Mucosa of stomach (tissue), 1 donor: ENCODE data around the gene GNRH2.
"Not testable (repeated sequence)": the region's sequence is repeated elsewhere in the genome, so short reads cannot be mapped to it uniquely, and the experiment has no call there.

Experiments
- H3K27me3 ChIP-seq: one replicate; pipeline ENCODE4 v1.7.0; 2013; ENCODE audit warnings: mild to moderate bottlenecking, low read length; ENCODE audit not compliant: control insufficient read depth, insufficient read depth
- H3K36me3 ChIP-seq: one replicate; pipeline ENCODE4 v1.7.0; 2013; ENCODE audit warnings: low read length; ENCODE audit not compliant: control insufficient read depth, insufficient read depth
- H3K4me1 ChIP-seq: one replicate; pipeline ENCODE4 v1.7.0; 2013; ENCODE audit warnings: mild to moderate bottlenecking, low read length; ENCODE audit not compliant: control insufficient read depth, insufficient read depth
- H3K4me3 ChIP-seq: one replicate; pipeline ENCODE4 v1.7.0; 2013; ENCODE audit warnings: low read length
- H3K9ac ChIP-seq: one replicate; pipeline ENCODE4 v1.7.0; 2013; ENCODE audit warnings: mild to moderate bottlenecking, low read length, moderate library complexity
- H3K9me3 ChIP-seq: one replicate; pipeline ENCODE4 v1.7.0; 2013; ENCODE audit warnings: mild to moderate bottlenecking, low read length, moderate library complexity; ENCODE audit not compliant: control insufficient read depth
- donor health status: Pancreatic carcinoma.

GNRH2 gene

GRCh38 chr20:3068986-3069900, 25.8 kb downstream of the GNRH2 start:
- Histone ChIP-seq H3K4me1 (peaks cover 12% of the 10 kb centered on the region), H3K4me3 (no peak overlapping the region), H3K9me3 (no peaks in the 10 kb centered on the region), H3K9ac (no peak overlapping the region), H3K36me3 (no peaks in the 10 kb centered on the region), H3K27me3 (peaks cover 18% of the 10 kb centered on the region)

- no peak overlapping the region for H3K4me3 ChIP-seq
Observed at GRCh38 chr20:3070725-3071124, 27.3 kb downstream of the GNRH2 start.

GRCh38 chr20:3071266-3071609, 27.8 kb downstream of the GNRH2 start:
- H3K27me3 ChIP-seq, result peaks cover 18% of the 10 kb centered on the region
- no peak overlapping the region for H3K9ac ChIP-seq
- H3K9me3 ChIP-seq, result no peaks in the 10 kb centered on the region
- H3K36me3 ChIP-seq, result no peaks in the 10 kb centered on the region
- peaks cover 16% of the 10 kb centered on the region for H3K4me1 ChIP-seq
- no peak overlapping the region for H3K4me3 ChIP-seq

More at GRCh38 chr20:3070725-3071124, 27.3 kb downstream of the GNRH2 start:
- no peaks in the 10 kb centered on the region for H3K9me3 ChIP-seq
- H3K27me3 ChIP-seq, result peaks cover 18% of the 10 kb centered on the region
- no peaks in the 10 kb centered on the region for H3K36me3 ChIP-seq
- peaks cover 16% of the 10 kb centered on the region for H3K4me1 ChIP-seq
- no peak overlapping the region for H3K9ac ChIP-seq

GRCh38 chr20:3071610-3072529, 28.4 kb downstream of the GNRH2 start, which contains the start of gene OXT:
Gene OXT (plus strand): TSS chr20:3071620. CDS start chr20:3071656, 36 bp downstream.
- no peaks in the 10 kb centered on the region for H3K9me3 ChIP-seq
- peaks cover 18% of the 10 kb centered on the region for H3K27me3 ChIP-seq
- H3K9ac ChIP-seq, result no peak within 1 kb of the TSS
- H3K36me3 ChIP-seq, result no peaks in the 10 kb centered on the region
- H3K4me3 ChIP-seq, result no peak within 1 kb of the TSS
- H3K4me1 ChIP-seq, result peaks cover 16% of the 10 kb centered on the region

GRCh38 chr20:3072530-3073250, 29.3 kb downstream of the GNRH2 start:
- H3K9ac ChIP-seq, result no peak overlapping the region
- H3K9me3 ChIP-seq, result no peaks in the 10 kb centered on the region
- H3K36me3 ChIP-seq, result no peaks in the 10 kb centered on the region
- no peak overlapping the region for H3K4me3 ChIP-seq
- peaks cover 16% of the 10 kb centered on the region for H3K4me1 ChIP-seq
- peaks cover 18% of the 10 kb centered on the region for H3K27me3 ChIP-seq

- Histone ChIP-seq H3K4me1 (peaks cover 16% of the 10 kb centered on the region), H3K27me3 (peaks cover 18% of the 10 kb centered on the region)
- not testable (repeated sequence) for H3K36me3 ChIP-seq, H3K4me3 ChIP-seq, H3K9me3 ChIP-seq, H3K9ac ChIP-seq
Observed at GRCh38 chr20:3073251-3073643, 29.8 kb downstream of the GNRH2 start.

GRCh38 chr20:3074812-3075211, 31.4 kb downstream of the GNRH2 start:
- Histone ChIP-seq H3K4me3 (no peak overlapping the region), H3K9ac (no peak overlapping the region), H3K36me3 (no peaks in the 10 kb centered on the region), H3K9me3 (no peaks in the 10 kb centered on the region), H3K27me3 (peaks cover 18% of the 10 kb centered on the region), H3K4me1 (peaks cover 16% of the 10 kb centered on the region)

GRCh38 chr20:3075315-3075714, 31.9 kb downstream of the GNRH2 start:
- Histone ChIP-seq H3K27me3 (peaks cover 18% of the 10 kb centered on the region), H3K4me1 (peaks cover 16% of the 10 kb centered on the region)
- not testable (repeated sequence) for H3K36me3 ChIP-seq, H3K9me3 ChIP-seq, H3K4me3 ChIP-seq, H3K9ac ChIP-seq

GRCh38 chr20:3077618-3078134, 34.3 kb downstream of the GNRH2 start:
- Histone ChIP-seq H3K4me3 (no peak overlapping the region), H3K4me1 (peaks cover 9% of the 10 kb centered on the region), H3K9ac (no peak overlapping the region), H3K9me3 (no peaks in the 10 kb centered on the region), H3K36me3 (no peaks in the 10 kb centered on the region), H3K27me3 (peaks cover 27% of the 10 kb centered on the region)

- H3K27me3 ChIP-seq, result peaks cover 44% of the 10 kb centered on the region
- H3K4me1 ChIP-seq, result peaks cover 4% of the 10 kb centered on the region
- no peaks in the 10 kb centered on the region for H3K9me3 ChIP-seq
- no peaks in the 10 kb centered on the region for H3K36me3 ChIP-seq
- no peak overlapping the region for H3K9ac ChIP-seq
- H3K4me3 ChIP-seq, result no peak overlapping the region
Observed at GRCh38 chr20:3080939-3081388, 37.5 kb downstream of the GNRH2 start.

- H3K27me3 ChIP-seq, result peaks cover 44% of the 10 kb centered on the region
- no peaks in the 10 kb centered on the region for H3K9me3 ChIP-seq
- H3K4me1 ChIP-seq, result peaks cover 4% of the 10 kb centered on the region
- H3K4me3 ChIP-seq, result no peak overlapping the region
- H3K9ac ChIP-seq, result no peak overlapping the region
- no peaks in the 10 kb centered on the region for H3K36me3 ChIP-seq
Observed at GRCh38 chr20:3081641-3082040, 38.2 kb downstream of the GNRH2 start.
